Glomerular visceral epithelial cell (primary cell): ENCODE data around the gene MAP3K2.
A peak's percentile ranks its signal among the peaks of the same experiment; 100 is the strongest.

Experiments used
- DNase-seq: peaks from one replicate; pipeline ENCODE4 v3.0.0-alpha.2; 2016; ENCODE audit errors: extremely low spot score

MAP3K2 gene

GRCh38 chr2:127293748-127294562, 93.8 kb downstream of the MAP3K2 start, which contains the start of gene ERCC3:
Gene ERCC3 (minus strand): TSS chr2:127294144. CDS start chr2:127294081, 63 bp downstream.
- peak; percentile 85 for DNase-seq

GRCh38 chr2:127293386-127293747, 94.4 kb downstream of the MAP3K2 start:
- peak; percentile 18 for DNase-seq

GRCh38 chr2:127288274-127288673, 99.5 kb downstream of the MAP3K2 start:
- DNase-seq: no peak

- no peak for DNase-seq
Observed at GRCh38 chr2:127283275-127283674, 104.5 kb downstream of the MAP3K2 start.

GRCh38 chr2:127280693-127281092, 107.1 kb downstream of the MAP3K2 start:
- DNase-seq: no peak

- DNase-seq: no peak
Observed at GRCh38 chr2:127279781-127280180, 108.0 kb downstream of the MAP3K2 start.

- DNase-seq: no peak
Observed at GRCh38 chr2:127278959-127279358, 108.8 kb downstream of the MAP3K2 start.

GRCh38 chr2:127277028-127277427, 110.7 kb downstream of the MAP3K2 start:
- no peak for DNase-seq

GRCh38 chr2:127275789-127276188, 112.0 kb downstream of the MAP3K2 start:
- DNase-seq: no peak

- DNase-seq: no peak
Observed at GRCh38 chr2:127275356-127275755, 112.4 kb downstream of the MAP3K2 start.

GRCh38 chr2:127270663-127271062, 117.1 kb downstream of the MAP3K2 start:
- DNase-seq: no peak

GRCh38 chr2:127261804-127262406, 125.9 kb downstream of the MAP3K2 start:
- no peak for DNase-seq

GRCh38 chr2:127259355-127259754, 128.4 kb downstream of the MAP3K2 start:
- DNase-seq: no peak

- no peak for DNase-seq
Observed at GRCh38 chr2:127256866-127257265, 130.9 kb downstream of the MAP3K2 start.

- no peak for DNase-seq
Observed at GRCh38 chr2:127256381-127256780, 131.4 kb downstream of the MAP3K2 start.

GRCh38 chr2:127255721-127256120, 132.1 kb downstream of the MAP3K2 start:
- no peak for DNase-seq

- no peak for DNase-seq
Observed at GRCh38 chr2:127255146-127255545, 132.6 kb downstream of the MAP3K2 start.

GRCh38 chr2:127254386-127254981, 133.3 kb downstream of the MAP3K2 start:
- DNase-seq: peak; percentile 54
